Muscle of back (tissue), 11 donors: Measurements from ENCODE around the gene GNG2. TPM values are rescaled to one million over a fixed set of nuclear protein-coding genes. Genes with fewer than 3 reads are reported as not detected.

Source experiments
- DNase-seq, 3 donors: peaks; one replicate each; pipeline versions ENCODE4 v3.0.0 to v3.0.0-alpha.2; 2013
- polyA plus RNA-seq, 10 donors: library from polyadenylated mRNA; unstranded; fragments of 120-200 nt; gene quantifications; one replicate each; pipeline ENCODE4 v1.2.1, GENCODE V29; 2013; ENCODE audit not compliant: insufficient read length in 10 of 10

The GNG2 gene
- polyA plus RNA-seq, 10 donors, result 48.7 to 71.5 (median 55.0) TPM

- DNase-seq, result no peak
Measured at GRCh38 chr14:51850651-51851050, 9.8 kb upstream of the GNG2 start.

- no peak for DNase-seq
Measured at GRCh38 chr14:51852541-51852940, 7.9 kb upstream of the GNG2 start.

GRCh38 chr14:51855234-51855633 lies 5.2 kb upstream of the GNG2 start:
- peak in 2 of 3 donors; percentile 54 to 56 for DNase-seq

GRCh38 chr14:51856792-51857296 lies 3.6 kb upstream of the GNG2 start:
- DNase-seq, result no peak

- no peak for DNase-seq
Measured at GRCh38 chr14:51859131-51859530, 1.3 kb upstream of the GNG2 start.

- peak in 1 of 3 donors; percentile 78 for DNase-seq
Measured at GRCh38 chr14:51860825-51861499, 550 bp downstream of the GNG2 start.

- DNase-seq, result peak in 1 of 3 donors; percentile 39
Measured at GRCh38 chr14:51862176-51862796, 1.9 kb downstream of the GNG2 start.

GRCh38 chr14:51862860-51863259 lies 2.4 kb downstream of the GNG2 start:
- peak in 1 of 3 donors; percentile 47 for DNase-seq

GRCh38 chr14:51865953-51866747 lies 5.7 kb downstream of the GNG2 start:
- no peak for DNase-seq

GRCh38 chr14:51867741-51868140 lies 7.3 kb downstream of the GNG2 start:
- no peak for DNase-seq

- no peak for DNase-seq
Measured at GRCh38 chr14:51868405-51868804, 8.0 kb downstream of the GNG2 start.

- no peak for DNase-seq
Measured at GRCh38 chr14:51869411-51870100, 9.1 kb downstream of the GNG2 start.

GRCh38 chr14:51870606-51871005 lies 10.2 kb downstream of the GNG2 start:
- DNase-seq, result no peak

GRCh38 chr14:51871846-51872245 lies 11.4 kb downstream of the GNG2 start:
- no peak for DNase-seq

- DNase-seq, result no peak
Measured at GRCh38 chr14:51872396-51872795, 12.0 kb downstream of the GNG2 start.

GRCh38 chr14:51873221-51873893 lies 12.9 kb downstream of the GNG2 start:
- DNase-seq, result peak in 2 of 3 donors; percentile 69 to 84

- DNase-seq, result no peak
Measured at GRCh38 chr14:51877810-51878209, 17.4 kb downstream of the GNG2 start.

- no peak for DNase-seq
Measured at GRCh38 chr14:51879170-51879569, 18.8 kb downstream of the GNG2 start.

GRCh38 chr14:51880835-51881580 lies 20.6 kb downstream of the GNG2 start:
- DNase-seq, result peak in 1 of 3 donors; percentile 49

GRCh38 chr14:51881636-51882035 lies 21.2 kb downstream of the GNG2 start:
- no peak for DNase-seq

GRCh38 chr14:51883232-51883631 lies 22.8 kb downstream of the GNG2 start:
- DNase-seq, result no peak
